HG03045 (cell line): ENCODE data around the gene SPATA6.
"Not testable (repeated sequence)": the region's sequence is repeated elsewhere in the genome, so short reads cannot be mapped to it uniquely, and the experiment has no call there.

Experiments
- ATAC-seq: cut with Tn5 transposase; IDR thresholded peaks from one replicate; pipeline ENCODE4 v1.9.1; 2021; ENCODE audit warnings: mild to moderate bottlenecking, moderate library complexity; ENCODE audit not compliant: unreplicated experiment

Gene SPATA6

GRCh38 chr1:48462716-48463302 is 9.2 kb downstream of the SPATA6 start:
- no peak for ATAC-seq

GRCh38 chr1:48450505-48450904 is 21.5 kb downstream of the SPATA6 start:
- no peak for ATAC-seq

GRCh38 chr1:48448932-48449331 is 23.1 kb downstream of the SPATA6 start:
- no peak for ATAC-seq

- not testable (repeated sequence) for ATAC-seq
Measured at GRCh38 chr1:48444186-48444585, 27.8 kb downstream of the SPATA6 start.

GRCh38 chr1:48442864-48443619 is 29.0 kb downstream of the SPATA6 start:
- ATAC-seq: no peak

GRCh38 chr1:48440786-48441185 is 31.2 kb downstream of the SPATA6 start:
- ATAC-seq: not testable (repeated sequence)

- ATAC-seq: no peak
Measured at GRCh38 chr1:48439380-48439779, 32.6 kb downstream of the SPATA6 start.

GRCh38 chr1:48437379-48437778 is 34.6 kb downstream of the SPATA6 start:
- not testable (repeated sequence) for ATAC-seq

GRCh38 chr1:48435312-48436002 is 36.5 kb downstream of the SPATA6 start:
- ATAC-seq: not testable (repeated sequence)

GRCh38 chr1:48430832-48431231 is 41.2 kb downstream of the SPATA6 start:
- no peak for ATAC-seq

- ATAC-seq: no peak
Measured at GRCh38 chr1:48422009-48422408, 50.0 kb downstream of the SPATA6 start.

GRCh38 chr1:48418742-48419141 is 53.3 kb downstream of the SPATA6 start:
- no peak for ATAC-seq

- no peak for ATAC-seq
Measured at GRCh38 chr1:48415050-48415449, 57.0 kb downstream of the SPATA6 start.

- no peak for ATAC-seq
Measured at GRCh38 chr1:48414264-48414663, 57.7 kb downstream of the SPATA6 start.

GRCh38 chr1:48405940-48406339 is 66.1 kb downstream of the SPATA6 start:
- no peak for ATAC-seq

- ATAC-seq: no peak
Measured at GRCh38 chr1:48405400-48405799, 66.6 kb downstream of the SPATA6 start.

- no peak for ATAC-seq
Measured at GRCh38 chr1:48402599-48402998, 69.4 kb downstream of the SPATA6 start.

GRCh38 chr1:48396208-48396607 is 75.8 kb downstream of the SPATA6 start:
- no peak for ATAC-seq

- ATAC-seq: no peak
Measured at GRCh38 chr1:48391926-48392325, 80.1 kb downstream of the SPATA6 start.

GRCh38 chr1:48387409-48387808 is 84.6 kb downstream of the SPATA6 start:
- ATAC-seq: no peak

GRCh38 chr1:48374785-48375184 is 97.2 kb downstream of the SPATA6 start:
- ATAC-seq: no peak

- no peak for ATAC-seq
Measured at GRCh38 chr1:48371598-48371997, 100.4 kb downstream of the SPATA6 start.
